A673 (cell line): ENCODE results near the gene PBXIP1. TPM values are rescaled to one million over a fixed set of nuclear protein-coding genes. Genes with fewer than 3 reads are reported as not detected.

Experiments
- BruUV-seq: library from RNA; stranded (reverse); fragments of 400-500 nt; replicated peaks from 2 replicates; lab custom pipeline; 2021; lab: Mats Ljungman, UMichigan
- CTCF ChIA-PET: fragments of 300-600 bp; sonication (Branson Sonifier 250); formaldehyde crosslinking; loops from one replicate; lab custom pipeline; 2022; ENCODE audit warnings: antibody characterized with exemption; lab: Charles Lee
- POLR2A ChIA-PET: fragments of 300-600 bp; sonication (Branson Sonifier 250); formaldehyde crosslinking; loops from one replicate; lab custom pipeline; 2022; ENCODE audit warnings: antibody characterized with exemption; ENCODE audit not compliant: low non-redundant PET; lab: Charles Lee
- DNase-seq: peaks from one replicate; pipeline ENCODE4 v3.0.0-alpha.2; 2015; ENCODE audit warnings: low spot score
- H3K27ac ChIP-seq: fragments of 200-600 bp; sonication (generic); 2 replicates; pipeline ENCODE4 v1.5.1; 2016; ENCODE audit warnings: mixed run types, low read depth, mild to moderate bottlenecking, mixed read lengths, antibody characterized with exemption, low read length; ENCODE audit not compliant: poor library complexity, severe bottlenecking
- H3K27me3 ChIP-seq: fragments of 200-600 bp; sonication (generic); replicated peaks from 2 replicates; pipeline ENCODE4 v1.6.1; 2017; ENCODE audit warnings: mixed run types, low read depth, mild to moderate bottlenecking, mixed read lengths, antibody characterized with exemption, low read length; ENCODE audit not compliant: insufficient read depth, poor library complexity
- H3K36me3 ChIP-seq: fragments of 200-600 bp; sonication (generic); 2 replicates; pipeline ENCODE4 v1.6.1; 2016; ENCODE audit warnings: mixed run types, mild to moderate bottlenecking, mixed read lengths, antibody characterized with exemption, low read length; ENCODE audit not compliant: insufficient read depth, poor library complexity, severe bottlenecking
- H3K4me1 ChIP-seq: fragments of 200-600 bp; sonication (generic); 2 replicates; pipeline ENCODE4 v1.6.1; 2017; ENCODE audit warnings: mixed run types, mild to moderate bottlenecking, mixed read lengths, antibody characterized with exemption, low read length; ENCODE audit not compliant: insufficient read depth, poor library complexity, severe bottlenecking
- H3K4me3 ChIP-seq: fragments of 200-600 bp; sonication (generic); 2 replicates; pipeline ENCODE4 v1.5.1; 2016; ENCODE audit warnings: low read depth, mixed run types, mild to moderate bottlenecking, mixed read lengths, low read length; ENCODE audit not compliant: poor library complexity, severe bottlenecking
- H3K9me3 ChIP-seq: fragments of 200-600 bp; sonication (generic); 2 replicates; pipeline ENCODE4 v1.6.1; 2016; ENCODE audit warnings: mixed run types, low read depth, mild to moderate bottlenecking, mixed read lengths, antibody characterized with exemption, low read length; ENCODE audit not compliant: poor library complexity, severe bottlenecking
- CTCF ChIP-seq: fragments of 300-800, 200-600 bp; sonication (generic); conservative IDR thresholded peaks from 2 replicates; pipeline ENCODE4 v1.5.1; 2017; ENCODE audit warnings: low read depth, mild to moderate bottlenecking, antibody characterized with exemption, low read length, moderate library complexity, mixed read lengths
- EZH2 ChIP-seq: fragments of 200-600 bp; sonication (generic); IDR thresholded peaks from 2 replicates; pipeline ENCODE4 v1.6.1; 2017; ENCODE audit warnings: borderline replicate concordance, low read depth, mild to moderate bottlenecking, mixed read lengths, antibody characterized with exemption, low read length; ENCODE audit not compliant: poor library complexity, severe bottlenecking
- intact Hi-C: fragments of 100-400 bp; cut with micrococcal nuclease; formaldehyde crosslinking; loops from one replicate; pipeline ENCODE4 v1.10.0; 2022; ENCODE audit not compliant: unreplicated experiment
- total RNA-seq: library from RNA; stranded (reverse); gene quantifications from 2 replicates; pipeline ENCODE4 v1.2.3, GENCODE V29; 2021

The PBXIP1 gene
- total RNA-seq, 1 experiment from 2014 or later = 12.7 TPM

GRCh38 chr1:154959426-154959780, 3.5 kb upstream of the PBXIP1 start:
- no peak overlapping the region for H3K27ac ChIP-seq
- POLR2A ChIA-PET = no interaction called here
- CTCF ChIA-PET = interaction anchor here (0.6 kb wide), 1 partner anchor 40 kb away, joined by 4 read pairs; no protein-coding TSS in a partner anchor
- no peak for TF ChIP-seq EZH2
- TF ChIP-seq CTCF = no peak
- no peaks in the 10 kb centered on the region for H3K27me3 ChIP-seq
- BruUV-seq = no TSS peak
- peaks cover 27% of the 10 kb centered on the region for H3K4me1 ChIP-seq
- no peak overlapping the region for H3K4me3 ChIP-seq
- peaks cover 37% of the 10 kb centered on the region for H3K36me3 ChIP-seq
- intact Hi-C loops = no loop called here
- no peaks in the 10 kb centered on the region for H3K9me3 ChIP-seq
- no peak for DNase-seq

- BruUV-seq = no TSS peak
- TF ChIP-seq EZH2 (no peak), CTCF (no peak)
- no peak for DNase-seq
- intact Hi-C loops = no loop called here
- CTCF ChIA-PET = no interaction called here
- Histone ChIP-seq H3K4me1 (peaks cover 27% of the 10 kb centered on the region), H3K27me3 (no peaks in the 10 kb centered on the region), H3K36me3 (peaks cover 33% of the 10 kb centered on the region), H3K9me3 (no peaks in the 10 kb centered on the region), H3K4me3 (no peak overlapping the region), H3K27ac (no peak overlapping the region)
- POLR2A ChIA-PET = no interaction called here
These were observed 3.0 kb upstream of the PBXIP1 start for GRCh38 chr1:154958681-154959425.

GRCh38 chr1:154958036-154958435, 2.1 kb upstream of the PBXIP1 start:
- Histone ChIP-seq H3K36me3 (peaks cover 25% of the 10 kb centered on the region), H3K4me3 (no peak overlapping the region), H3K9me3 (no peaks in the 10 kb centered on the region), H3K4me1 (peaks cover 27% of the 10 kb centered on the region), H3K27me3 (no peaks in the 10 kb centered on the region), H3K27ac (no peak overlapping the region)
- BruUV-seq = no TSS peak
- intact Hi-C loops = no loop called here
- DNase-seq = no peak
- POLR2A ChIA-PET = no interaction called here
- TF ChIP-seq EZH2 (no peak), CTCF (no peak)
- CTCF ChIA-PET = no interaction called here
